Fibroblast of lung (primary cell): ENCODE measurements around the gene ANKRD13A. TPM values are rescaled to one million over a fixed set of nuclear protein-coding genes. Genes with fewer than 3 reads are reported as not detected.

Experiments used
- DNase-seq, 2 donors: peaks; one replicate each; pipeline versions ENCODE4 v3.0.0 to v3.0.0-alpha.2; 2010; ENCODE audit warnings: low read depth in 2 of 2
- H2AFZ ChIP-seq: 2 replicates; pipeline ENCODE4 v1.5.1; 2012; ENCODE audit warnings: low read length, control low read depth, inconsistent platforms
- H3K27ac ChIP-seq: 2 replicates; pipeline ENCODE4 v1.5.1; 2011; ENCODE audit warnings: low read length, control low read depth; ENCODE audit not compliant: insufficient read depth
- H3K27me3 ChIP-seq: 2 replicates; pipeline ENCODE4 v1.5.1; 2011; ENCODE audit warnings: mild to moderate bottlenecking, low read length; ENCODE audit not compliant: control insufficient read depth, insufficient read depth
- H3K36me3 ChIP-seq: 2 replicates; pipeline ENCODE4 v1.5.1; 2011; ENCODE audit warnings: low read length; ENCODE audit not compliant: control insufficient read depth, insufficient read depth
- H3K4me1 ChIP-seq: 2 replicates; pipeline ENCODE4 v1.5.1; 2011; ENCODE audit warnings: low read length; ENCODE audit not compliant: control insufficient read depth, insufficient read depth; ENCODE audit errors: extremely low read depth
- H3K4me2 ChIP-seq: 2 replicates; pipeline ENCODE4 v1.5.1; 2011; ENCODE audit warnings: low read length, control low read depth; ENCODE audit not compliant: insufficient read depth; ENCODE audit errors: extremely low read depth
- H3K4me3 ChIP-seq, 4 experiments: fragments of 200-600 bp in 1 of 4; sonication (generic) in 1 of 4; replicated peaks in 1 of 4; 2 replicates each; pipeline ENCODE4 v1.5.1; 2011 to 2016; ENCODE audit warnings: low read length in 4 of 4, low read depth in 3 of 4, mild to moderate bottlenecking in 3 of 4, control low read depth in 2 of 4, inconsistent platforms in 1 of 4, mixed read lengths in 1 of 4; ENCODE audit not compliant: insufficient read depth in 1 of 4; ENCODE audit errors: control extremely low read depth in 1 of 4
- H3K79me2 ChIP-seq: 2 replicates; pipeline ENCODE4 v1.5.1; 2012; ENCODE audit warnings: mild to moderate bottlenecking, low read length, inconsistent platforms; ENCODE audit not compliant: control insufficient read depth, insufficient read depth
- H3K9ac ChIP-seq: 2 replicates; pipeline ENCODE4 v1.5.1; 2011; ENCODE audit warnings: mild to moderate bottlenecking, low read length, control low read depth; ENCODE audit not compliant: insufficient read depth
- H3K9me3 ChIP-seq: 2 replicates; pipeline ENCODE4 v1.5.1; 2012; ENCODE audit warnings: low read depth, low read length; ENCODE audit not compliant: control insufficient read depth, insufficient read depth
- H4K20me1 ChIP-seq: 2 replicates; pipeline ENCODE4 v1.5.1; 2011; ENCODE audit warnings: low read length; ENCODE audit not compliant: control insufficient read depth, insufficient read depth; ENCODE audit errors: extremely low read depth
- CTCF ChIP-seq, 2 donors: IDR thresholded peaks in 1 of 2; conservative IDR thresholded peaks in 1 of 2; 1 replicate in 1 of 2; 2 replicates in 1 of 2; pipeline ENCODE4 v1.5.1; 2011 to 2012; ENCODE audit warnings: low read length in 2 of 2, control low read depth in 1 of 2, inconsistent platforms in 1 of 2, low read depth in 1 of 2, mild to moderate bottlenecking in 1 of 2
- EZH2 ChIP-seq: IDR thresholded peaks from 2 replicates; pipeline ENCODE4 v1.5.1; 2012; ENCODE audit warnings: low read length, control low read depth, mild to moderate bottlenecking; ENCODE audit errors: missing control alignments
- polyA plus RNA-seq, 2 donors: library from polyadenylated mRNA; depleted of rRNA in 1 of 2; stranded (reverse) in 1 of 2; unstranded in 1 of 2; fragments of >200 nt; gene quantifications; 2 replicates each; pipeline ENCODE4 v1.2.1, GENCODE V29; 2011 to 2012; ENCODE audit warnings: missing spikeins in 1 of 2
- total RNA-seq: library from RNA; depleted of rRNA; stranded (reverse); fragments of >200 nt; gene quantifications from 2 replicates; pipeline ENCODE4 v1.2.1, GENCODE V29; 2014

The ANKRD13A gene
- total and polyA plus RNA-seq, 2 donors (not counting 1 experiment from before 2014, with no cell fraction given): 168 to 340 TPM

GRCh38 chr12:110028323-110028722 lies 29.1 kb downstream of the ANKRD13A start:
- no peak for DNase-seq
- H3K27me3 ChIP-seq: no peaks in the 10 kb centered on the region
- H3K79me2 ChIP-seq: peaks cover 10% of the 10 kb centered on the region
- TF ChIP-seq EZH2 (no peak), CTCF (conservative IDR thresholded peaks at IDR 0.05 in 1 of 2, IDR thresholded peaks at IDR 0.05 in 1 of 2; ENCODE audit: low read depth in 1 of 2, low read length in 2 of 2) (no peak)
- H4K20me1 ChIP-seq: no peaks in the 10 kb centered on the region
- no peak overlapping the region for H2AFZ ChIP-seq
- no peak overlapping the region for H3K27ac ChIP-seq
- peaks cover 20% of the 10 kb centered on the region for H3K36me3 ChIP-seq
- no peak overlapping the region for H3K4me2 ChIP-seq
- peaks cover 16% of the 10 kb centered on the region for H3K4me1 ChIP-seq
- H3K9ac ChIP-seq: no peak overlapping the region
- no peaks in the 10 kb centered on the region for H3K9me3 ChIP-seq
- no peak overlapping the region for H3K4me3 ChIP-seq

- DNase-seq: no peak
- H3K36me3 ChIP-seq: peaks cover 17% of the 10 kb centered on the region
- no peak for TF ChIP-seq CTCF (conservative IDR thresholded peaks at IDR 0.05 in 1 of 2, IDR thresholded peaks at IDR 0.05 in 1 of 2; ENCODE audit: low read depth in 1 of 2, low read length in 2 of 2)
- no peak for TF ChIP-seq EZH2
- no peaks in the 10 kb centered on the region for H4K20me1 ChIP-seq
- H3K4me2 ChIP-seq: no peak overlapping the region
- H3K4me1 ChIP-seq: peaks cover 8% of the 10 kb centered on the region
- no peak overlapping the region for H3K9ac ChIP-seq
- H3K79me2 ChIP-seq: peaks cover 10% of the 10 kb centered on the region
- no peak overlapping the region for H3K4me3 ChIP-seq
- H3K27ac ChIP-seq: no peak overlapping the region
- no peaks in the 10 kb centered on the region for H3K9me3 ChIP-seq
- no peaks in the 10 kb centered on the region for H3K27me3 ChIP-seq
- H2AFZ ChIP-seq: no peak overlapping the region
These were observed 30.1 kb downstream of the ANKRD13A start for GRCh38 chr12:110029290-110029815.

GRCh38 chr12:110033888-110034287 lies 34.7 kb downstream of the ANKRD13A start:
- no peak for TF ChIP-seq EZH2
- no peak for TF ChIP-seq CTCF (conservative IDR thresholded peaks at IDR 0.05 in 1 of 2, IDR thresholded peaks at IDR 0.05 in 1 of 2; ENCODE audit: low read depth in 1 of 2, low read length in 2 of 2)
- H3K79me2 ChIP-seq: peaks cover 3% of the 10 kb centered on the region
- no peak for DNase-seq
- no peak overlapping the region for H3K4me3 ChIP-seq
- H3K4me1 ChIP-seq: peaks cover 8% of the 10 kb centered on the region
- no peaks in the 10 kb centered on the region for H3K27me3 ChIP-seq
- H3K36me3 ChIP-seq: peaks cover 23% of the 10 kb centered on the region
- no peaks in the 10 kb centered on the region for H3K9me3 ChIP-seq
- H4K20me1 ChIP-seq: no peaks in the 10 kb centered on the region
- no peak overlapping the region for H2AFZ ChIP-seq
- no peak overlapping the region for H3K4me2 ChIP-seq
- no peak overlapping the region for H3K27ac ChIP-seq
- H3K9ac ChIP-seq: no peak overlapping the region
